ENCODE results near the gene POGK.

Gene POGK

GRCh38 chr1:166868639-166869038, 29.4 kb downstream of the POGK start:
- no CpG with 5 or more reads among the region's 7 CpGs for WGBS (ENCODE audit: extremely low coverage, insufficient coverage, insufficient read length)
- H4K8ac ChIP-seq (ENCODE audit: low read depth, low read length) = no peak overlapping the region
- H3K4me1 ChIP-seq (ENCODE audit: control insufficient read depth in 1 of 2, insufficient read depth in 2 of 2, low read length in 2 of 2) = no peaks in the 10 kb centered on the region
- H2BK120ac ChIP-seq (ENCODE audit: insufficient read depth, low read length, poor library complexity) = no peak overlapping the region
- H3K4me2 ChIP-seq (ENCODE audit: low read length) = no peak overlapping the region
- H3K27ac ChIP-seq (ENCODE audit: low read depth, low read length) = no peak overlapping the region
- H3K36me3 ChIP-seq (ENCODE audit: control insufficient read depth in 1 of 2, insufficient read depth in 2 of 2, low read length in 2 of 2) = peaks cover 9 to 12% of the 10 kb centered on the region in 2 experiments
- no peak overlapping the region for H3K18ac ChIP-seq (ENCODE audit: low read length)
- no peak overlapping the region for H3K4me3 ChIP-seq (ENCODE audit: low read depth, low read length)
- no peak overlapping the region for H2AK5ac ChIP-seq (ENCODE audit: low read length)
- H2AFZ ChIP-seq (ENCODE audit: insufficient read depth, low read length, poor library complexity) = no peak overlapping the region
- no peak for DNase-seq
- H3K23ac ChIP-seq (ENCODE audit: low read length) = no peak overlapping the region
- no peaks in the 10 kb centered on the region for H3K79me1 ChIP-seq (ENCODE audit: low read length)
- no peaks in the 10 kb centered on the region for H3K9me3 ChIP-seq (ENCODE audit: insufficient read depth, low read depth, low read length)
- no peak overlapping the region for H3K9ac ChIP-seq (ENCODE audit: low read length)
- H4K91ac ChIP-seq (ENCODE audit: low read depth, low read length) = no peak overlapping the region
- H3K79me2 ChIP-seq (ENCODE audit: control insufficient read depth, insufficient read depth, low read length, poor library complexity) = no peaks in the 10 kb centered on the region
- H4K12ac ChIP-seq (ENCODE audit: low read depth, low read length) = no peak overlapping the region
- H3K4ac ChIP-seq (ENCODE audit: low read depth, low read length) = no peak overlapping the region
- no peaks in the 10 kb centered on the region for H3K27me3 ChIP-seq (ENCODE audit: insufficient read depth, low read length)
- H2BK5ac ChIP-seq (ENCODE audit: low read depth, low read length, poor library complexity) = no peak overlapping the region
- H2BK12ac ChIP-seq (ENCODE audit: low read length) = no peak overlapping the region
- H3K14ac ChIP-seq (ENCODE audit: low read length) = no peak overlapping the region

GRCh38 chr1:166869318-166870099, 30.2 kb downstream of the POGK start:
- Histone ChIP-seq H3K14ac (ENCODE audit: low read length) (no peak overlapping the region), H3K9ac (ENCODE audit: low read length) (no peak overlapping the region), H2BK5ac (ENCODE audit: low read depth, low read length, poor library complexity) (no peak overlapping the region), H3K4ac (ENCODE audit: low read depth, low read length) (no peak overlapping the region), H3K23ac (ENCODE audit: low read length) (no peak overlapping the region), H3K36me3 (ENCODE audit: control insufficient read depth in 1 of 2, insufficient read depth in 2 of 2, low read length in 2 of 2) (peaks cover 7 to 8% of the 10 kb centered on the region in 2 experiments), H4K8ac (ENCODE audit: low read depth, low read length) (no peak overlapping the region), H2BK12ac (ENCODE audit: low read length) (no peak overlapping the region), H3K4me3 (ENCODE audit: low read depth, low read length) (no peak overlapping the region), H3K9me3 (ENCODE audit: insufficient read depth, low read depth, low read length) (no peaks in the 10 kb centered on the region), H4K91ac (ENCODE audit: low read depth, low read length) (no peak overlapping the region), H3K4me1 (ENCODE audit: control insufficient read depth in 1 of 2, insufficient read depth in 2 of 2, low read length in 2 of 2) (no peaks in the 10 kb centered on the region), H3K27ac (ENCODE audit: low read depth, low read length) (no peak overlapping the region), H3K18ac (ENCODE audit: low read length) (no peak overlapping the region), H3K79me2 (ENCODE audit: control insufficient read depth, insufficient read depth, low read length, poor library complexity) (no peaks in the 10 kb centered on the region), H4K12ac (ENCODE audit: low read depth, low read length) (no peak overlapping the region), H2AFZ (ENCODE audit: insufficient read depth, low read length, poor library complexity) (no peak overlapping the region), H2AK5ac (ENCODE audit: low read length) (no peak overlapping the region), H3K79me1 (ENCODE audit: low read length) (no peaks in the 10 kb centered on the region), H2BK120ac (ENCODE audit: insufficient read depth, low read length, poor library complexity) (no peak overlapping the region), H3K4me2 (ENCODE audit: low read length) (no peak overlapping the region), H3K27me3 (ENCODE audit: insufficient read depth, low read length) (no peaks in the 10 kb centered on the region)
- no peak for DNase-seq
- no CpG with 5 or more reads among the region's 3 CpGs for WGBS (ENCODE audit: extremely low coverage, insufficient coverage, insufficient read length)

- Histone ChIP-seq H4K8ac (ENCODE audit: low read depth, low read length) (no peak overlapping the region), H4K91ac (ENCODE audit: low read depth, low read length) (no peak overlapping the region)
- no CpG with 5 or more reads among the region's 4 CpGs for WGBS (ENCODE audit: extremely low coverage, insufficient coverage, insufficient read length)
These were observed 31.3 kb downstream of the POGK start for GRCh38 chr1:166870584-166870983.

GRCh38 chr1:166874464-166874863, 35.2 kb downstream of the POGK start:
- H3K79me1 ChIP-seq (ENCODE audit: low read length) = peaks cover 9% of the 10 kb centered on the region
- no peak overlapping the region for H2AK5ac ChIP-seq (ENCODE audit: low read length)
- no peak overlapping the region for H4K12ac ChIP-seq (ENCODE audit: low read depth, low read length)
- no CpG with 5 or more reads among the region's 8 CpGs for WGBS (ENCODE audit: extremely low coverage, insufficient coverage, insufficient read length)
- no peak overlapping the region for H3K14ac ChIP-seq (ENCODE audit: low read length)
- no peak overlapping the region for H3K4me3 ChIP-seq (ENCODE audit: low read depth, low read length)
- DNase-seq = no peak
- H3K27me3 ChIP-seq (ENCODE audit: insufficient read depth, low read length) = no peaks in the 10 kb centered on the region
- no peak overlapping the region for H3K9ac ChIP-seq (ENCODE audit: low read length)
- no peak overlapping the region for H3K4me2 ChIP-seq (ENCODE audit: low read length)
- peak overlapping the region; percentile 10 for H3K4ac ChIP-seq (ENCODE audit: low read depth, low read length)
- H3K27ac ChIP-seq (ENCODE audit: low read depth, low read length) = no peak overlapping the region
- H2BK5ac ChIP-seq (ENCODE audit: low read depth, low read length, poor library complexity) = no peak overlapping the region
- H3K18ac ChIP-seq (ENCODE audit: low read length) = no peak overlapping the region
- peaks cover 2 to 3% of the 10 kb centered on the region in 2 experiments for H3K4me1 ChIP-seq (ENCODE audit: control insufficient read depth in 1 of 2, insufficient read depth in 2 of 2, low read length in 2 of 2)
- H3K79me2 ChIP-seq (ENCODE audit: control insufficient read depth, insufficient read depth, low read length, poor library complexity) = peaks cover 8% of the 10 kb centered on the region
- no peak overlapping the region for H2AFZ ChIP-seq (ENCODE audit: insufficient read depth, low read length, poor library complexity)
- no peak overlapping the region for H2BK12ac ChIP-seq (ENCODE audit: low read length)
- no peak overlapping the region for H4K8ac ChIP-seq (ENCODE audit: low read depth, low read length)
- no peaks in the 10 kb centered on the region for H3K9me3 ChIP-seq (ENCODE audit: insufficient read depth, low read depth, low read length)
- no peak overlapping the region for H2BK120ac ChIP-seq (ENCODE audit: insufficient read depth, low read length, poor library complexity)
- H3K23ac ChIP-seq (ENCODE audit: low read length) = no peak overlapping the region
- no peak overlapping the region for H4K91ac ChIP-seq (ENCODE audit: low read depth, low read length)
- H3K36me3 ChIP-seq (ENCODE audit: control insufficient read depth in 1 of 2, insufficient read depth in 2 of 2, low read length in 2 of 2) = no peaks in the 10 kb centered on the region

More at GRCh38 chr1:166870584-166870983, 31.3 kb downstream of the POGK start:
- Histone ChIP-seq H3K14ac (ENCODE audit: low read length) (no peak overlapping the region), H3K27ac (ENCODE audit: low read depth, low read length) (no peak overlapping the region), H3K4me2 (ENCODE audit: low read length) (no peak overlapping the region), H3K79me1 (ENCODE audit: low read length) (peaks cover 4% of the 10 kb centered on the region), H3K18ac (ENCODE audit: low read length) (no peak overlapping the region), H2AFZ (ENCODE audit: insufficient read depth, low read length, poor library complexity) (no peak overlapping the region), H3K4ac (ENCODE audit: low read depth, low read length) (peak overlapping the region; percentile 6), H2BK120ac (ENCODE audit: insufficient read depth, low read length, poor library complexity) (no peak overlapping the region), H3K4me1 (ENCODE audit: control insufficient read depth in 1 of 2, insufficient read depth in 2 of 2, low read length in 2 of 2) (peaks cover 2 to 3% of the 10 kb centered on the region in 2 experiments), H3K79me2 (ENCODE audit: control insufficient read depth, insufficient read depth, low read length, poor library complexity) (peaks cover 4% of the 10 kb centered on the region), H3K27me3 (ENCODE audit: insufficient read depth, low read length) (no peaks in the 10 kb centered on the region), H2BK5ac (ENCODE audit: low read depth, low read length, poor library complexity) (no peak overlapping the region), H3K23ac (ENCODE audit: low read length) (no peak overlapping the region), H2BK12ac (ENCODE audit: low read length) (no peak overlapping the region), H3K9me3 (ENCODE audit: insufficient read depth, low read depth, low read length) (no peaks in the 10 kb centered on the region), H3K4me3 (ENCODE audit: low read depth, low read length) (no peak overlapping the region), H2AK5ac (ENCODE audit: low read length) (no peak overlapping the region), H3K9ac (ENCODE audit: low read length) (no peak overlapping the region), H3K36me3 (ENCODE audit: control insufficient read depth in 1 of 2, insufficient read depth in 2 of 2, low read length in 2 of 2) (peaks cover 5 to 7% of the 10 kb centered on the region in 2 experiments), H4K12ac (ENCODE audit: low read depth, low read length) (no peak overlapping the region)
- DNase-seq = no peak

All from trophoblast cell (in vitro differentiated cells and primary cell).